Heart right ventricle (tissue), 16 donors: ENCODE measurements around the gene FANK1. TPM values are rescaled to one million over a fixed set of nuclear protein-coding genes. Genes with fewer than 3 reads are reported as not detected.

Experiments
- ATAC-seq, 8 donors: fragments of 200-7000 bp; cut with Tn5 transposase; one replicate each; pipeline ENCODE4 v1.9.1; 2020; ENCODE audit warnings: mild to moderate bottlenecking in 8 of 8, moderate library complexity in 8 of 8, moderate number of reproducible peaks in 1 of 8
- DNase-seq, 2 donors: peaks; one replicate each; pipeline ENCODE4 v3.0.0-alpha.2; 2020
- H3K27ac ChIP-seq, 10 donors: fragments of 200-600 bp; sonication (generic) in 2 of 10; one replicate each; pipeline versions ENCODE4 v1.5.0 to v1.8.0; 2020 to 2022; ENCODE audit warnings: mild to moderate bottlenecking in 3 of 10
- H3K27me3 ChIP-seq, 7 donors: fragments of 200-600 bp; one replicate each; pipeline ENCODE4 v1.8.0; 2021 to 2022; ENCODE audit warnings: mild to moderate bottlenecking in 2 of 7
- H3K36me3 ChIP-seq, 9 donors: fragments of 200-600 bp; sonication (generic) in 1 of 9; one replicate each; pipeline versions ENCODE4 v1.5.0 to v1.8.0; 2020 to 2022; ENCODE audit warnings: mild to moderate bottlenecking in 2 of 9
- H3K4me1 ChIP-seq, 9 donors: fragments of 200-600 bp; sonication (generic) in 1 of 9; one replicate each; pipeline versions ENCODE4 v1.5.0 to v1.8.0; 2020 to 2022; ENCODE audit warnings: mild to moderate bottlenecking in 4 of 9
- H3K4me3 ChIP-seq, 10 donors: fragments of 200-600 bp; sonication (generic) in 2 of 10; one replicate each; pipeline versions ENCODE4 v1.5.0 to v1.8.0; 2020 to 2022; ENCODE audit warnings: mild to moderate bottlenecking in 7 of 10, moderate library complexity in 2 of 10
- H3K9me3 ChIP-seq, 11 donors: fragments of 200-600 bp in 10 of 11; sonication (generic) in 2 of 11; one replicate each; pipeline versions ENCODE4 v1.5.0 to v1.8.0; 2013 to 2022; ENCODE audit warnings: mild to moderate bottlenecking in 2 of 11, control low read depth in 1 of 11, moderate library complexity in 1 of 11
- WGBS, 2 donors: extraction: QIAGEN DNeasy Blood & Tissue Kit; methylation state at CpG; one replicate each; pipeline ENCODE4 v1.1.7; 2013; ENCODE audit warnings: inconsistent platforms in 1 of 2; 5-methylcytosine and 5-hydroxymethylcytosine counted together
- intact Hi-C, 10 donors: fragments of 100-400 bp; cut with DNase I; formaldehyde crosslinking; loops; one replicate each; pipeline versions ENCODE4 v1.11.1 to v1.14.2; 2022
- polyA plus RNA-seq, 2 donors: library from polyadenylated mRNA; stranded (reverse); fragments of 200-250 nt; gene quantifications; one replicate each; pipeline ENCODE4 v1.2.3, GENCODE V29; 2013
- total RNA-seq, 10 donors: library from RNA; stranded (reverse); fragmentation: NEBNext Ultra II Directional in 3 of 10; extraction: Animal tissue kit (Norgen Biotek cat#: 25700) in 3 of 10; gene quantifications; one replicate each; pipeline versions ENCODE4 v1.2.1 to v1.2.4, GENCODE V29; 2021 to 2023
- TF ChIP-seq, protein P1 (sequence below), 9 donors: fragments of 200-600 bp; sonication (generic) in 2 of 9; IDR thresholded peaks; one replicate each; pipeline versions ENCODE4 v1.5.0 to v1.8.0; 2021 to 2022; ENCODE audit warnings: antibody characterized with exemption in 9 of 9, mild to moderate bottlenecking in 5 of 9, moderate library complexity in 1 of 9
- donor health status: Arrhythmogenic right ventricular cardiomyopathy.
- donor health status: ischemic (EF 13 %, LVEDD 7.1; RV severe dilation, severe dysfunction).
- donor health status: healthy with polysubstance abuse.
- donor health status: DM: no; HTN: yes; CAD: no.
- donor health status: DM: no; HTN: no; CAD: no.
- donor health status: ischemic (EF 25% LVEDD 6.9; RV normal size, moderate dysfunction).
- donor health status: ischemic (EF 25% LVEDD 5.7; RV mildly dilated, moderate dysfunction).
- donor health status: healthy.
- donor health status: DM: yes; HTN: yes; CAD: no.
- donor health status: Ischemic cardiomyopathy.
- donor health status: ischemic (EF 35%, LVEDD 5.7; RV mildly dilated, moderate dysfunction).
- donor health status: nonischemic (EF 11% LVEDD 7.7; RV severe dilation, severe dysfunction).
- donor health status: DM: yes; HTN: yes; CAD: no.
- donor health status: PGD.
- donor health status: ischemic (EF 29% LVEDD 5.4; RV normal size, mild dysfunction).
- donor health status: nonischemic (EF 23%, LVEDD 6.1; RV moderate dilation, normal function).

The FANK1 gene
- total and polyA plus RNA-seq, 12 donors = 0.40 to 1.2 (median 0.68) TPM; not detected in 3

DNA sequence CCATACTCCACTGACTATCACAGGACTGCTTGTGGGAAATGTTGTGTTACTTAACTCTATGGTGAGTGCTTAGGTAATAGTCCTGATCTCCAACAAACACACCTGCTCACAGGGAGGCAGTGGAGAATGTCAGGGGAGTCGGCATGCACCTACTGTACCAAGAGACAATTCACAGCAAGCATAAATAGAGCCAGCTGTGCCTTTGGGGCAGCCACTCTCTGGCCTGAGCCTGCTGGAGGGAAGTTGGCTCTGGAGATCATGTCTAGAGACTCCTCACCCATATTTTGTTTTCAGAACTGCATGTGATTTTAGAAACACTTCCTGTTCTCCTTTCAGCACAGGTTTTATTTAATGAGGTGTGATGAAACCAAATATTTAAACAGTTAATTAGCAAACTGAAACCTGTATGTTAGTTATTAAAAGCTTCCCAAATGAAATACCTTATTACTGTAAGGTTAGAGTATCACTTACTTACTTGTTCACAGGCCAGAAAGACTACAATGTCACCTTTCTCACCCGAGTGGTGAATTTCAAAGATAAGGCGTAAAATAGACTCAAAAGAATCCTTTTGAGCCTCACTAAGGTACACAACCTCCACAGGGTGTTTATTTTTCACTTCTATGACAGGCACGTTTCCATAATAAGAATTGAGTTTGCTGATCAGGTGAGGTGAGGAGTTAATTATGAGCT, 37.1 kb upstream of the FANK1 start:
- TF ChIP-seq, protein P1, sequence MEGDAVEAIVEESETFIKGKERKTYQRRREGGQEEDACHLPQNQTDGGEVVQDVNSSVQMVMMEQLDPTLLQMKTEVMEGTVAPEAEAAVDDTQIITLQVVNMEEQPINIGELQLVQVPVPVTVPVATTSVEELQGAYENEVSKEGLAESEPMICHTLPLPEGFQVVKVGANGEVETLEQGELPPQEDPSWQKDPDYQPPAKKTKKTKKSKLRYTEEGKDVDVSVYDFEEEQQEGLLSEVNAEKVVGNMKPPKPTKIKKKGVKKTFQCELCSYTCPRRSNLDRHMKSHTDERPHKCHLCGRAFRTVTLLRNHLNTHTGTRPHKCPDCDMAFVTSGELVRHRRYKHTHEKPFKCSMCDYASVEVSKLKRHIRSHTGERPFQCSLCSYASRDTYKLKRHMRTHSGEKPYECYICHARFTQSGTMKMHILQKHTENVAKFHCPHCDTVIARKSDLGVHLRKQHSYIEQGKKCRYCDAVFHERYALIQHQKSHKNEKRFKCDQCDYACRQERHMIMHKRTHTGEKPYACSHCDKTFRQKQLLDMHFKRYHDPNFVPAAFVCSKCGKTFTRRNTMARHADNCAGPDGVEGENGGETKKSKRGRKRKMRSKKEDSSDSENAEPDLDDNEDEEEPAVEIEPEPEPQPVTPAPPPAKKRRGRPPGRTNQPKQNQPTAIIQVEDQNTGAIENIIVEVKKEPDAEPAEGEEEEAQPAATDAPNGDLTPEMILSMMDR (IDR thresholded peaks at IDR 0.05) = no peak
- intact Hi-C loops = no loop called here
- no peak for ATAC-seq
- Histone ChIP-seq H3K27me3 (no peaks in the 10 kb centered on the region), H3K4me3 (no peak overlapping the region), H3K9me3 (no peaks in the 10 kb centered on the region), H3K27ac (no peak overlapping the region), H3K4me1 (no peaks in the 10 kb centered on the region), H3K36me3 (peaks cover 0 to 95% (median 15%) of the 10 kb centered on the region in 9 donors)
- DNase-seq = no peak
- 80 to 90% methylated on average over 4 of the region's 4 CpGs for WGBS, 2 donors

DNA sequence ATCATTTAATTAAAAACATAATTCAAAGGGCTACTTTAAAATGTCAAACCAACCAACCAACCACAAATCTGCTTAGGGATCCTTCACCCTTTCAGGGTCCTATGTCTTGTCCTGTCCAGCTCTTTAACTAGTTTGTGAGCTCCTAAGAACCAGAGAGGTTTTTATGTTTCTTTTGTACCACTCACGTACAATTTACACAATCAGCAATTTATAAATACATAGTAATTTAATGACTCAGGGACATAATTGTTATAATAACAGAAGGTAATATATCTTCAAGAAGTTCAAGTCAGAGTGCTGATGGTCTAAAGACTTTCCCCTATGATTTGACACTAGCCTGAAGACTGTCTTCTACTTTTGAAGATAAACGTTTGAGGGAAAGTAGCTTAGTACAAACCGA, 31.2 kb upstream of the FANK1 start:
- H3K36me3 ChIP-seq = peaks cover 0 to 68% (median 15%) of the 10 kb centered on the region in 9 donors
- H3K4me3 ChIP-seq = no peak overlapping the region
- no peaks in the 10 kb centered on the region for H3K4me1 ChIP-seq
- ATAC-seq (no peak), DNase-seq (no peak)
- no peak overlapping the region for H3K27ac ChIP-seq
- H3K9me3 ChIP-seq = no peaks in the 10 kb centered on the region
- no peaks in the 10 kb centered on the region for H3K27me3 ChIP-seq
- intact Hi-C loops = loop anchor here in 1 of 10 donors (10.0 kb wide), 1 partner anchor 120 kb away; no protein-coding TSS in a partner anchor
- 81 to 88% methylated on average over 3 of the region's 3 CpGs for WGBS, 2 donors
- TF ChIP-seq, protein P1 (IDR thresholded peaks at IDR 0.05) = no peak

DNA sequence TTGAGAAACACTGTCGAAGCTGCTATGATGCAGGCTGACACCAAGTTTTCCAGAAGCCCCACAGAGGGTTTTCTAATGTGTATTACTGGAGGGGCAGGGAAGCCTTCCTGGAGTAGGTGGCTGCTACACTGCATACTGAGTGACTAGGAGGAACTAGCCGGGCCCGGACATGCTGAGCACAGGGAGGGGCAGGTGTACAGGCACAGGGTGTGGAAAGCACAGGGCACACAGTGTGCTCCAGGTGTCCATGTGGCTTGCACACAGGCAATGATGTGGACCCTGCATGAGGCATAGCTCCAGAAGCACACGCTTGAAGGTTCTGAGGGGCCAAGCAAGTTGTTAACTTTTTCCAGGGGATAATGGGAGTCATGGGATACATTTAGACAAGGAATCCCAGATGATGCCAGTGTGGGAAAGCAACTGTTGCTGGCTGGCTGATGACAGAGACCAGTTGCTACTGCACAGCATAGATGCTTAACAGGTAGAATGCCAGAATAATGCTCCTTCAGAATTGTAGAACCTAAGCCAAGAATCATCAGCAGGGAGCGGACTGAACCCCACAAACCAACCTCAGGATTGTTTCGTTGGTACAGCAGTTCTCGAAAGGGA, 29.8 kb upstream of the FANK1 start:
- intact Hi-C loops = loop anchor here in 1 of 10 donors (10.0 kb wide), 1 partner anchor 118 kb away; no protein-coding TSS in a partner anchor
- DNase-seq (no peak), ATAC-seq (peak in 1 of 8 donors; percentile 31)
- Histone ChIP-seq H3K27ac (no peak overlapping the region), H3K36me3 (peaks cover 0 to 58% (median 15%) of the 10 kb centered on the region in 9 donors), H3K4me3 (no peak overlapping the region), H3K9me3 (no peaks in the 10 kb centered on the region), H3K27me3 (no peaks in the 10 kb centered on the region), H3K4me1 (peaks cover 0 to 2% (median 0%) of the 10 kb centered on the region in 9 donors)
- WGBS, 2 donors = 95 to 96% methylated on average over 7 of the region's 7 CpGs
- TF ChIP-seq, protein P1 (IDR thresholded peaks at IDR 0.05) = no peak

DNA sequence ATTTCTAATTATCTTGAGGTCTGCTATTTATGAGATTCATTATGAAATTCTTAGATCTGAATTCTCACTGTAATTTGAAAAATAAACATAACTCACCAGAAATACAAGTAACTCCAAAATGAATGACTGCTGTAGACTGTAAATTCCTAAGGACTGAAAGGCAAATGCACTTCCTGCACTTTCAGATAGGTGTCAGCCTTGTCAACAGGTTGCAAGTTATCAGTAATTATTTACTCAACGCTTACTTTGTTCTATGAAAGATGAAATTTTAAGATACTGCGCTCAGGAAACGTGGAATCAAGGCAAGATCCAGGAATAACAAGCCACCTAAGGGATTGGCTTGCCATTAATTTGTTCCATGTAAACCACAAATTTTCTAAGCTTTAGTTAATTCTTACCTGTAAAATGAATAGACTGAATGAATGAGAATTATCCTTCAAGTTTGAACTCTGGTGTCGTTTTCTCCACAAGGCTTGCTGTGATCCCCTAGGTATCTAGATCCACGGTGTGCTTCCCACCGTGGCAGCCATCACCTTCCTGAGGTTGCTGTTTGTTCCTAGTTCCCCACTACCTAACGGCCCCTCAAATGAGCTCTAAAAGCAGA, 27.9 kb upstream of the FANK1 start:
- Histone ChIP-seq H3K9me3 (no peaks in the 10 kb centered on the region), H3K4me1 (peaks cover 0 to 2% (median 0%) of the 10 kb centered on the region in 9 donors), H3K36me3 (peaks cover 0 to 49% (median 15%) of the 10 kb centered on the region in 9 donors), H3K27me3 (no peaks in the 10 kb centered on the region), H3K4me3 (no peak overlapping the region), H3K27ac (no peak overlapping the region)
- TF ChIP-seq, protein P1 (IDR thresholded peaks at IDR 0.05) = peak; percentile 50 to 84 (median 79)
- peak in 1 of 8 donors; percentile 41 for ATAC-seq
- no peak for DNase-seq
- intact Hi-C loops = loop anchor here in 1 of 10 donors (10.0 kb wide), 1 partner anchor 116 kb away; no protein-coding TSS in a partner anchor
- 50 to 54% methylated on average over 7 of the region's 7 CpGs for WGBS, 2 donors
